Mucosa of stomach (tissue), 1 donor: Measurements from ENCODE around the gene MRPL53.
"Not testable (repeated sequence)": the region's sequence is repeated elsewhere in the genome, so short reads cannot be mapped to it uniquely, and the experiment has no call there.

ENCODE experiments used
- H3K27me3 ChIP-seq: one replicate; pipeline ENCODE4 v1.7.0; 2013; ENCODE audit warnings: mild to moderate bottlenecking, low read length; ENCODE audit not compliant: control insufficient read depth, insufficient read depth
- H3K36me3 ChIP-seq: one replicate; pipeline ENCODE4 v1.7.0; 2013; ENCODE audit warnings: low read length; ENCODE audit not compliant: control insufficient read depth, insufficient read depth
- H3K4me1 ChIP-seq: one replicate; pipeline ENCODE4 v1.7.0; 2013; ENCODE audit warnings: mild to moderate bottlenecking, low read length; ENCODE audit not compliant: control insufficient read depth, insufficient read depth
- H3K4me3 ChIP-seq: one replicate; pipeline ENCODE4 v1.7.0; 2013; ENCODE audit warnings: low read length
- H3K9ac ChIP-seq: one replicate; pipeline ENCODE4 v1.7.0; 2013; ENCODE audit warnings: mild to moderate bottlenecking, low read length, moderate library complexity
- H3K9me3 ChIP-seq: one replicate; pipeline ENCODE4 v1.7.0; 2013; ENCODE audit warnings: mild to moderate bottlenecking, low read length, moderate library complexity; ENCODE audit not compliant: control insufficient read depth
- donor health status: Pancreatic carcinoma.

MRPL53 gene

DNA sequence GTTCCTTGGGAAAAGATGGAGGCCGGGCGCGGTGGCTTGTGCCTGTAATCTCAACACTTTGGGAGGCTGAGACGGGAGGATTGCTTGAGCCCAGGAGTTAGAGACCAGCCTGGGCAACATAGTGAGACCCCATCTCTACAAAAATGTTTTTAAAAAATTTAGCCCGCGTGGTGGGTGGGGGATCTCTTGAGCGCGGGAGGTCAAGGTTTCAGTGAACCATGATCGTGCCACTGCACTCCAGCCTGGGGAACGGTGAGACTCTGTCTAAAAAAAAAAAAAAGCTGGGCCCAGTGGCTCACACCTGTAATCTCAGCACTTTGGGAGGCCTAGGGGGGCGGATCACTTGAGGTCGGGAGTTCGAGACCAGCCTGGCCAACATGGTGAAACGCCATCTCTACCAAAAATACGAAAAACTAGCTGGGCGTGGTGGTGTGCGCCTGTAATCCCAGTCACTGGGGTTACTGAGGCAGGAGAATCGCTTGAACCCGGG is 11.2 kb upstream of the MRPL53 start:
- H3K4me3 ChIP-seq = peak overlapping the region; percentile 96
- H3K4me1 ChIP-seq = peaks cover 20% of the 10 kb centered on the region
- H3K9me3 ChIP-seq, H3K27me3 ChIP-seq, H3K36me3 ChIP-seq: not testable (repeated sequence)
- peak overlapping the region; percentile 82 for H3K9ac ChIP-seq

DNA sequence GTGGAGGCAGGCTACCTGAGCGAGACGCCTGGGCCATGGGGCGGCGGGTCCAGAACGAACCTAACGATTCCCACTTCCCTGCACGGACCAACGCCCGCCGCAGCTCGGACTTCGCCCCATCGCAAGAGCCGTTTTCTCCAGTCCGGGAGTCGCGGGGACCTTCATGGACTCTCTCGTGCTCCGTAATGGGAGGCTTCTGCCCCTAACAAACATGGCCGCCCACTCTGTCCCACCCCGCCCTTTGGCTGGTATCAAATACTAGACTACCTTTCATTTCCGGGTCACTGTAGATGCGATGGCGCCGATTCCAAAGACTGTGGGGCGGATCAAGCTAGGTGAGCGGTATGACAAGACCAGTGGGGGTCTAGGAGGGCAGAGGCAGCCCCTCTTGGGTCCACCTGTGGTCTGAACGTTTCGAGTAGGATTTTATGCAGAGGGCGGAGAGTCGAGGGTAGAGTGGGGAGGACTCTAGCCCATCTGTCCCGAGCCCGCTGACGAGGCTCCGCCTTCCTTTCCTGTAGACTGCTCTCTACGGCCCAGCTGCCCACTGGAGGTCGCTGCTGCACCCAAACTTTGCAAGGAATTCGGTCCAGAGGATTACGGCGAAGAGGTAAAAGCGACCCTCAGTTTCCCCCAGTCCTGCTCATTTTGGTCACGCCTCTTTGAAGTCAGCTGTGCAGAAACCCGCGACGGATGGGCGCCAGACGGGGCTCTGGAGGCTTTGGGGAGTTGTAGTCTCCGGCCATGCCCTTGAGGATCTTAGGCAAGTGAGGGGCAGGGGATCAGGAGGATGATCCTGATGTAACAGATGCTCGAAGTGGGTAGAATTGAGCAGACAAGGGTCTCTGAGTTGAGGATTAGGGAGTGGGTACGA is 10.6 kb upstream of the MRPL53 start, which contains the start of the genes CCDC142 and TTC31:
CCDC142 (minus strand) TSS at position 198 of the 874 bp plus-strand sequence; CDS start at position 37, 161 bp downstream.
TTC31 (plus strand) TSS at position 281 of the 874 bp plus-strand sequence; CDS start at position 296, 15 bp downstream.
- no peaks in the 10 kb centered on the region for H3K9me3 ChIP-seq
- H3K9ac ChIP-seq = peak within 1 kb of the TSS; percentile 82
- H3K27me3 ChIP-seq = no peaks in the 10 kb centered on the region
- peak within 1 kb of the TSS; percentile 96 for H3K4me3 ChIP-seq
- H3K36me3 ChIP-seq = no peaks in the 10 kb centered on the region
- peaks cover 20% of the 10 kb centered on the region for H3K4me1 ChIP-seq

DNA sequence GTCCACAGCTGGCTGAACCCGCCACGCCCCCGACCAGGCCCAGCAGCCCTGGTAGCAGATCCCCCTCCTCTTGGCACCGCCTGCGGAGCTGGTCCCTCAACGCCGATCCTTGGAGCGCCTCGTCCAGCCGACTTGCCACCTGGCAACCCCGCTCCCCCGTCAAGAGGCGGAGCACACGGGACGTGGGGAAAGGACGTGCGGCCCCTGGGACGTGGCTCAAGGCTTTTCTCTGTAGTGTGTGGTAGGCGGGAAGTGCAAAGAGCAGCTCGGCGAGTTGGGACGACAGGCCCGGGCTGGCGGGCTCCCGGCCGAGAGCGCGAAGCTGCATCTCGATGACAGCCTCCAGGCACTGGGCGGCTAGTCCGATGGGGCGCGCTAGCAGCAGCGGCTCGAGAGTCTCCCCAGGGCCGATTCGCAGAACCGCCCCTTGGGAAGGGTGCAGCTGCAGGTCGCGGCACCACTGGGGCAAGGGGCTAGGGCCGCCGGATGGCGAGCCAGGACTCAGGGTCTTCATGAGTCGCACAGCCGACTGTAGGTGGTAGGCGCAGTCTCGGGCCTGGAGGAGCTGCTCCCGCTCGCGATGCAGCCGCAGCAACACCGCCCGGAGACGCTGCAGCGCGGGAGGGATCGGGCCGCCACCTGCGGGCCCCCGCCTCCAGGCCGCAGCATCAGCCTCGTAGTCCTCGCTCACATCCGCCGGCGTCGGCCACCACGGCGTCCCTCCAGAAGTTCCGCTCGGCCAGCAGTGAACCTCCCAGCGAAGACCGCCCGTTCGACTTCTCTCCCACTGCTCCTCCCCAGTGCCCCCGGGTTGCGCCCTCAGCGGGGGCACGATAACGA is 9.7 kb upstream of the MRPL53 start:
- peaks cover 4% of the 10 kb centered on the region for H3K36me3 ChIP-seq
- peaks cover 20% of the 10 kb centered on the region for H3K4me1 ChIP-seq
- H3K4me3 ChIP-seq = peak overlapping the region; percentile 96
- H3K9ac ChIP-seq = peak overlapping the region; percentile 82
- H3K9me3 ChIP-seq = no peaks in the 10 kb centered on the region
- no peaks in the 10 kb centered on the region for H3K27me3 ChIP-seq

DNA sequence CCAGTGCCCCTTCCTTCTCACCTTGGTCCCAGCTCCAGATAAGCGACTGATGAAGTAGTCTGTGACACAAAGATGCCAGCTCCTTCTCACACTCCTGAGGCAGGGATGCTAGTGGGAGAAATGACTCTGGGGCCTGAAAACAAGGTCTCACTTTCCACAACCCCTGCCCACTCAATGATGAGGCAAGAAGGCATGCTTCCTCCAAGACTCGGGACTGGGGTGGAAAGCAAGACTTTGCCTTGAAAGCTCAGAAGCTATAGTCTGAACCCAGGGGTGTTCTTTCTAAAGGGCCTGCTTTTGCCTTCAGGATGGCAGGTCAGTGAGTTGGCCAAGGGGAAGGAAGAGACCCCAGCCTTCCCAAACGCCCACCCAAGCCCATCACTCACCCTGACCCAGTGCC is 9.0 kb upstream of the MRPL53 start:
- Histone ChIP-seq H3K9me3 (no peaks in the 10 kb centered on the region), H3K9ac (peak overlapping the region; percentile 82), H3K27me3 (no peaks in the 10 kb centered on the region), H3K4me3 (peak overlapping the region; percentile 96), H3K36me3 (peaks cover 4% of the 10 kb centered on the region), H3K4me1 (peaks cover 20% of the 10 kb centered on the region)

DNA sequence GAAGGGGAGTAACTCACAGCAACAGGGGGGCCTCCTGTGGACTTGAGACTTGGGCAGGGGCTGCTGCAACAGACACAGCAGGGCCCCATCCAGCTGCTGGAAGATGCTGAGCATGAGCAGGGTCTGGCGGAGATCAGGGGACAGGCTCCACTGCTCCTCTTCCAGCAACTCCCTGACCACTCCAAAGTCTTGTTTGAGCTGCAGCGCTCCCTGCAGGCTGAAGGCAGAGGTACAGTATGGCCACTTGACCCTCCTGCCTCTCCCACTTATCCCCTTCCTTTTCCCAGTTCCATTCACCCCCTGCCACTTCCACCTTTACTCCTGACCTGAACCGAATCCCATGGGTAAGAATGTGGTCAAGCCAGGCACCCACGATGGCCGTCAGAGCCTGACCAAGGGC is 2.4 kb upstream of the MRPL53 start:
- Histone ChIP-seq H3K36me3 (peaks cover 8% of the 10 kb centered on the region), H3K4me3 (no peak overlapping the region), H3K4me1 (peaks cover 14% of the 10 kb centered on the region), H3K27me3 (no peaks in the 10 kb centered on the region), H3K9ac (no peak overlapping the region), H3K9me3 (no peaks in the 10 kb centered on the region)

DNA sequence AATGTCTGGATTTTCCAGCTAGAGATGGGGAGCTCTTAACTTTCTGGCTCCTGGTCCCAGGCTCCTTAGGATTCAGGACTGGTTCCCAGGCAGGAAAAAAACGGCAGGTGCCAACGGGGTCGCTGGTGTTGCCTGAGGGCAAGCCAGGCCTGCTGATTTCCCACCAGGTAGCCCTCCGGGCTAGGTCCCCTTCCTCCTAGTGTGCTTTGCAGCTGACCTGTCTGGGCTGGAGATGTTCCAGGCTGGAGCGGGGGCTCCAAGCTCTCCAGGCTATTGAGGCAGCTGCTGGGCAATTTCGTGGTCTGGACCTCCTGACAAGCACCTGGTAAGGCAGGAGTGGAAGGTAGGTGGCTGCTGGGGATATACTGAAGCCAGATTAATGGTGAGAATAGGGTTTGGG is 2.0 kb upstream of the MRPL53 start:
- no peaks in the 10 kb centered on the region for H3K27me3 ChIP-seq
- peaks cover 14% of the 10 kb centered on the region for H3K4me1 ChIP-seq
- H3K36me3 ChIP-seq = peaks cover 8% of the 10 kb centered on the region
- H3K4me3 ChIP-seq = no peak overlapping the region
- no peaks in the 10 kb centered on the region for H3K9me3 ChIP-seq
- no peak overlapping the region for H3K9ac ChIP-seq

DNA sequence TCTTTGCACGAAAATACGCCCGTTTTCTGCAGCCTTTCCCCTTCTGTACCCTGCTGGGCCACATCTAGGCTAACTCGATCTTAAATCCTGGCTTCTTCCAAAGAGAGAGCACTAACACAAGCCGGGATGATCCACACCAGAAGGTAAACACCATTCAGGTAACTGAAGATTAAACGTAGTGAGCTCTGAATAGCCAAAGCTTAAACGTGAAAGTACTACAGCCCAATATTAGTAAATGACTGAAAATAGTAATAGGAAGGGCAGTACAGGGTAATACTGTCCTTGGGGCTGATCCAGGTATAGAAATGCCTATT is 422 bp upstream of the MRPL53 start:
- peaks cover 14% of the 10 kb centered on the region for H3K4me1 ChIP-seq
- H3K9ac ChIP-seq = peak overlapping the region; percentile 76

DNA sequence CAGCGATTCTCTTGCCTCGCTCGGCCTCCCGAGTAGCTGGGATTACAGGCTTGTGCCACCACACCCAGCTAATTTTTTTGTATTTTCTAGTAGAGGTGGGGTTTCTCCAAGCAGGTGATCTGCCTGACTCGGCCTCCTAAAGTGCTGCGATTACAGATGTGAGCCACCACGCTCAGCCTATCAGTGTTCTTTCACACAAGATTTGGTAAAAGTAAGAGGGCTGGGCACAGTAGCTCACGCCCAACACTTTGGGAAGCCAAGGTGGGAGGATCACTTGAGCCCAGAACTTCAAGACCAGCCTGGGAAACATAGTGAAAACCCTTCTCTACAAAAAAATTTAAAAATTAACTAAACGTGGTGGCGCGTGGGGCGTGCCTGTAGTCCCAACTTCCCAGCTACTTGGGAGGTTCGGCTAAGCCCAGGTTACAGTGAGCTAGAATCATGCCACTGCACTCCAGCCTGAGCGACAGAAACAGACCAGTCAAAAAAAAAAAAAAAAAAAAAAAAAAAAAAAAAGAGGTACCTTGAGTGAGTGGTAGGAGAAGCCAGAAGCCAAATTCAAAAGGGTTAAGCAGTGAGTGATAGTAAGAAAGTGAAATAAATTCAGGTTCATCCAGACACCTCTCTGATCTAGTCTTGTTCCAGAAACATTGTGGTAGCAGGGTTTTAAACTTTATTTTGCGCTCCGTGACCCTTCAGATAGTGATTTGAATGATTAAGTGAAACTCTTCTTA is 981 bp downstream of the MRPL53 start:
- Histone ChIP-seq H3K27me3 (no peaks in the 10 kb centered on the region), H3K9me3 (no peaks in the 10 kb centered on the region), H3K9ac (peak overlapping the region; percentile 76), H3K4me1 (peaks cover 14% of the 10 kb centered on the region), H3K36me3 (peaks cover 4% of the 10 kb centered on the region), H3K4me3 (peak overlapping the region; percentile 31)

More for the DNA sequence above, 422 bp upstream of the MRPL53 start:
- Histone ChIP-seq H3K36me3 (peaks cover 8% of the 10 kb centered on the region), H3K9me3 (no peaks in the 10 kb centered on the region), H3K4me3 (peak overlapping the region; percentile 31), H3K27me3 (no peaks in the 10 kb centered on the region)

DNA sequence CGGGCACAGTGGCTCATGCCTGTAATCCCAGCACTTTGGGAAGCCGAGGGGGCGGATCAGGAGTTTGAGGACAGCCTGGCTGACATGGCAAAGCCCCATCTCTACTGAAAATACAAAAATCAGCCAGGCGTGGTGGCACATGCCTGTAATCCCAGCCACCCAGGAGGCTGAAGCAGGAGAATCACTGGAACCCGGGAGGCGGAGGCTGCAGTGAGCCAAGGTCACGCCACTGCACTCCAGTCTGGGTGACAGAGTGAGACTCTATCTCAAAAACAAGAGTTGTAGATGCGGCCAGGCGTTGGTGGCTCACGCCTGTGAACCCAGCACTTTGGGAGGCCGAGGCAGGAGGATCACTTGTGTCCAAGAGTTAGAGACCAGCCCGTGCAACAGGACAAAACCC is 1.7 kb downstream of the MRPL53 start:
- not testable (repeated sequence) for H3K9me3 ChIP-seq, H3K36me3 ChIP-seq, H3K27me3 ChIP-seq, H3K4me3 ChIP-seq, H3K9ac ChIP-seq
- H3K4me1 ChIP-seq = peaks cover 14% of the 10 kb centered on the region

DNA sequence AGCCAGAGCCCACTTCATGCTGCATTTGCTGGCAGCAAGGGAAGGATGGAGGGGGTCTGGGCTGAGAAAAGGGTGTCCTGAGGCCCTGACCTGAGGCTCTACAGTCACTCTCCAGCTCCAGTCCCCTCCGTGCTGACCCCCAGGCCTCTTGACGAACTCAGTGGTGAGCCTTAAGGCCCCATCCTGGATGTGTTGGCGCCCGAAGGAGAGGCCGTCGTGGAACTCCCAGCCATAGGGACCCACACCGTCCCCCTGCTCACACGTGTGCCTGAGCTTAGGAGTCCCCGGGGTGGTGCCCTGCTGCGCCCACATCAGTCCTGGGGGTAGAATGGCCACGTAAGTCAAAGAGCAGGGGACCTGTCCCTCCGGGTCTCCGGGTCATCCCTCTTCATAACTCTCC is 8.1 kb downstream of the MRPL53 start:
- H3K9me3 ChIP-seq = no peaks in the 10 kb centered on the region
- H3K27me3 ChIP-seq = no peaks in the 10 kb centered on the region
- peaks cover 16% of the 10 kb centered on the region for H3K4me1 ChIP-seq
- H3K4me3 ChIP-seq = peak overlapping the region; percentile 87
- H3K36me3 ChIP-seq = no peaks in the 10 kb centered on the region
- H3K9ac ChIP-seq = peak overlapping the region; percentile 91

DNA sequence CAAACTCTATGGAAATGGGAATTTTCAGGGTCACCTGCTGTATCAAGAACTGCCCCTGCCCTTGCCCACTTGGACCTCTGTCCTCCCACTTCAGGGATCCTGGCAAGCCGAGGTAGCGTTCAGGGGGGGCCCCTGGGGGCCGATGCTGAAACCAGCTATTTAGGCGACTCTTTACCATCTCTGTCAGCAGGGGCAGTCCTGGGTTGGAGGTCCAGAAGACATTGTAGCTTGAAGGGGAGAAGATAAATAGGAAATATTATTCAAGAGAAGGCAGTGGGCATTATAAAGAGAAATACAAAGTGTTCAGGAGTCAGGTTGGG is 9.7 kb downstream of the MRPL53 start:
- H3K4me1 ChIP-seq = peaks cover 24% of the 10 kb centered on the region
- no peaks in the 10 kb centered on the region for H3K9me3 ChIP-seq
- no peaks in the 10 kb centered on the region for H3K27me3 ChIP-seq
- no peak overlapping the region for H3K4me3 ChIP-seq
- peak overlapping the region; percentile 18 for H3K9ac ChIP-seq
- no peaks in the 10 kb centered on the region for H3K36me3 ChIP-seq
